Osteocyte (in vitro differentiated cells): ENCODE measurements around the gene KIF21B. TPM values are rescaled to one million over a fixed set of nuclear protein-coding genes. Genes with fewer than 3 reads are reported as not detected.

Experiments used
- DNase-seq: peaks from one replicate; pipeline ENCODE4 v3.0.0; 2021; ENCODE audit warnings: mixed read lengths; ENCODE audit not compliant: unreplicated experiment; ENCODE audit errors: extremely low spot score
- H3K27ac Mint-ChIP-seq: one replicate; pipeline ENCODE4 v1.8.0; 2021; ENCODE audit warnings: mild to moderate bottlenecking, mixed read lengths; ENCODE audit not compliant: unreplicated experiment
- H3K27me3 Mint-ChIP-seq: one replicate; pipeline ENCODE4 v1.8.0; 2021; ENCODE audit warnings: mixed read lengths; ENCODE audit not compliant: unreplicated experiment
- H3K36me3 Mint-ChIP-seq: one replicate; pipeline ENCODE4 v1.8.0; 2021; ENCODE audit warnings: mixed read lengths; ENCODE audit not compliant: unreplicated experiment
- H3K4me1 Mint-ChIP-seq: one replicate; pipeline ENCODE4 v1.8.0; 2021; ENCODE audit warnings: mixed read lengths; ENCODE audit not compliant: unreplicated experiment
- H3K4me3 Mint-ChIP-seq: one replicate; pipeline ENCODE4 v1.8.0; 2021; ENCODE audit warnings: mild to moderate bottlenecking, moderate library complexity, mixed read lengths; ENCODE audit not compliant: unreplicated experiment
- H3K9me3 Mint-ChIP-seq: one replicate; pipeline ENCODE4 v1.8.0; 2021; ENCODE audit warnings: mixed read lengths; ENCODE audit not compliant: unreplicated experiment
- CTCF ChIP-seq: fragments of 200-600 bp; sonication (generic); IDR thresholded peaks from 2 replicates; pipeline ENCODE4 v1.5.0; 2021; ENCODE audit warnings: antibody characterized with exemption, mild to moderate bottlenecking, moderate library complexity
- total RNA-seq: library from RNA; stranded (reverse); gene quantifications from 2 replicates; pipeline ENCODE4 v1.2.1, GENCODE V29; 2021

The KIF21B gene
- total RNA-seq, 1 donor from 2014 or later = 0.97 TPM

DNA sequence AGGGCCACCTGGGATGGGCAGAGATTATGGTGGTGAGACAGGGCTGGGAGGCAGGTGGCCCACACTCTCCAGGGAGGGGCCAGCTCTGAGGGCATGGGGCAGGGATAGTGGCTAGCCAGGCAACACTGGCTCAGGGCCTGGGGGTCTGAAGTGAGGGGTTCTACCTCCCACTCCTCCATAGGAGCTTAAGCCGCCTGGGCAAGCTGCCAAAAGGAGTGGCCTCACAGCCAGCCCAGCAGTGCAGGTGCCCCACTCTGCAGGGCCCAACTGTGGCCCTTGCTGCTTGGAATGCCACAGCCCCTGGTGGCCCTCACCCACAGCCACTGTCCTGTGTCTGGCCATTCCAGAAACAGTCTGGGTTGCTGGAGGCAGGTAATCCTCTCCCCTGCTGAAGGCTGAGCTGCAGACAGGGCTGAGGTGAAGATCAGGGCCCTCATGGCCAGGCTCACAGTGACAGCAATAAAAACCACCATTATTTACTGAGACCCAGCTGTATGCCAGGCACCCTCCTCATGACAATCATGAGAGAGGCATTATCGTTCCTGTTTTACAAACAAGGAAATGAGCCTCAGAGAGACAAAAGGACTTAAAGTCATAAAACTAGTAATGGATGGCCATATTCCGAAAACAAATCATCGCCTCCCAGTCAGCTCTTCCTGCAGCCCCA is 31.0 kb downstream of the KIF21B start:
- Mint-ChIP-seq H3K9me3 (no peaks in the 10 kb centered on the region), H3K27me3 (no peaks in the 10 kb centered on the region)

GRCh38 chr1:200991097-200991614 is 32.4 kb downstream of the KIF21B start:
- H3K36me3 Mint-ChIP-seq = no peaks in the 10 kb centered on the region
- no peaks in the 10 kb centered on the region for H3K4me1 Mint-ChIP-seq
- no peak for DNase-seq
- no peak overlapping the region for H3K27ac Mint-ChIP-seq
- no peaks in the 10 kb centered on the region for H3K9me3 Mint-ChIP-seq
- no peak overlapping the region for H3K4me3 Mint-ChIP-seq
- TF ChIP-seq CTCF = no peak
- no peaks in the 10 kb centered on the region for H3K27me3 Mint-ChIP-seq

More for the DNA sequence above, 31.0 kb downstream of the KIF21B start:
- no peak for DNase-seq
- Mint-ChIP-seq H3K36me3 (no peaks in the 10 kb centered on the region), H3K4me1 (no peaks in the 10 kb centered on the region), H3K4me3 (no peak overlapping the region), H3K27ac (no peak overlapping the region)
- TF ChIP-seq CTCF = no peak

GRCh38 chr1:200990114-200990513 is 33.4 kb downstream of the KIF21B start:
- H3K9me3 Mint-ChIP-seq = no peaks in the 10 kb centered on the region
- H3K27ac Mint-ChIP-seq = no peak overlapping the region
- no peak for DNase-seq
- TF ChIP-seq CTCF = no peak
- H3K27me3 Mint-ChIP-seq = no peaks in the 10 kb centered on the region
- no peaks in the 10 kb centered on the region for H3K36me3 Mint-ChIP-seq
- H3K4me3 Mint-ChIP-seq = no peak overlapping the region
- H3K4me1 Mint-ChIP-seq = no peaks in the 10 kb centered on the region

- Mint-ChIP-seq H3K4me1 (no peaks in the 10 kb centered on the region), H3K27me3 (no peaks in the 10 kb centered on the region), H3K27ac (no peak overlapping the region), H3K9me3 (no peaks in the 10 kb centered on the region), H3K36me3 (no peaks in the 10 kb centered on the region), H3K4me3 (no peak overlapping the region)
- no peak for TF ChIP-seq CTCF
- DNase-seq = no peak
These were observed 34.2 kb downstream of the KIF21B start for GRCh38 chr1:200989337-200989736.

GRCh38 chr1:200988693-200989092 is 34.8 kb downstream of the KIF21B start:
- H3K36me3 Mint-ChIP-seq = no peaks in the 10 kb centered on the region
- TF ChIP-seq CTCF = no peak
- no peak for DNase-seq
- no peaks in the 10 kb centered on the region for H3K27me3 Mint-ChIP-seq
- no peaks in the 10 kb centered on the region for H3K4me1 Mint-ChIP-seq
- no peaks in the 10 kb centered on the region for H3K9me3 Mint-ChIP-seq
- no peak overlapping the region for H3K4me3 Mint-ChIP-seq
- H3K27ac Mint-ChIP-seq = no peak overlapping the region
